Ishikawa (cell line): Measurements from ENCODE around the gene GPATCH2L.

Experiments used
- EP300 ChIP-seq: IDR thresholded peaks from 2 replicates; pipeline ENCODE4 v1.6.1; 2012; ENCODE audit warnings: borderline replicate concordance
- FOXM1 ChIP-seq: IDR thresholded peaks from 2 replicates; pipeline ENCODE4 v1.6.1; 2012; ENCODE audit warnings: low read depth, borderline replicate concordance
- MAX ChIP-seq: IDR thresholded peaks from 2 replicates; pipeline ENCODE4 v1.6.1; 2012
- NFIC ChIP-seq: IDR thresholded peaks from 2 replicates; pipeline ENCODE4 v1.6.1; 2012
- RAD21 ChIP-seq: IDR thresholded peaks from 2 replicates; pipeline ENCODE4 v1.6.1; 2012; ENCODE audit warnings: low read depth
- REST ChIP-seq: IDR thresholded peaks from 2 replicates; pipeline ENCODE4 v1.6.1; 2012; ENCODE audit warnings: low read depth, mild to moderate bottlenecking
- TAF1 ChIP-seq: IDR thresholded peaks from 2 replicates; pipeline ENCODE4 v1.6.1; 2012; ENCODE audit warnings: low read depth, mild to moderate bottlenecking
- TCF12 ChIP-seq: IDR thresholded peaks from 2 replicates; pipeline ENCODE4 v1.6.1; 2012; ENCODE audit warnings: low read depth
- TEAD4 ChIP-seq: IDR thresholded peaks from 2 replicates; pipeline ENCODE4 v1.6.1; 2012
- YY1 ChIP-seq: IDR thresholded peaks from 2 replicates; pipeline ENCODE4 v1.6.1; 2012; ENCODE audit warnings: low read depth

- TF ChIP-seq TCF12 (no peak), MAX (no peak), TEAD4 (no peak), RAD21 (no peak), EP300 (no peak), NFIC (no peak), TAF1 (no peak), FOXM1 (no peak), YY1 (no peak), REST (no peak)
Observed at GRCh38 chr14:76118594-76118993, 33.1 kb upstream of the GPATCH2L start.
